AG09319 (cell line): ENCODE data around the gene MLN.

Experiments
- DNase-seq: peaks from one replicate; pipeline ENCODE4 v3.0.0-alpha.2; 2010; ENCODE audit warnings: low read depth; ENCODE audit errors: extremely low read depth
- TF ChIP-seq, protein P1 (sequence below): IDR thresholded peaks from 2 replicates; pipeline ENCODE4 v1.5.1; 2011; ENCODE audit warnings: low read depth, mild to moderate bottlenecking, inconsistent platforms, low read length, moderate library complexity

Gene MLN

DNA sequence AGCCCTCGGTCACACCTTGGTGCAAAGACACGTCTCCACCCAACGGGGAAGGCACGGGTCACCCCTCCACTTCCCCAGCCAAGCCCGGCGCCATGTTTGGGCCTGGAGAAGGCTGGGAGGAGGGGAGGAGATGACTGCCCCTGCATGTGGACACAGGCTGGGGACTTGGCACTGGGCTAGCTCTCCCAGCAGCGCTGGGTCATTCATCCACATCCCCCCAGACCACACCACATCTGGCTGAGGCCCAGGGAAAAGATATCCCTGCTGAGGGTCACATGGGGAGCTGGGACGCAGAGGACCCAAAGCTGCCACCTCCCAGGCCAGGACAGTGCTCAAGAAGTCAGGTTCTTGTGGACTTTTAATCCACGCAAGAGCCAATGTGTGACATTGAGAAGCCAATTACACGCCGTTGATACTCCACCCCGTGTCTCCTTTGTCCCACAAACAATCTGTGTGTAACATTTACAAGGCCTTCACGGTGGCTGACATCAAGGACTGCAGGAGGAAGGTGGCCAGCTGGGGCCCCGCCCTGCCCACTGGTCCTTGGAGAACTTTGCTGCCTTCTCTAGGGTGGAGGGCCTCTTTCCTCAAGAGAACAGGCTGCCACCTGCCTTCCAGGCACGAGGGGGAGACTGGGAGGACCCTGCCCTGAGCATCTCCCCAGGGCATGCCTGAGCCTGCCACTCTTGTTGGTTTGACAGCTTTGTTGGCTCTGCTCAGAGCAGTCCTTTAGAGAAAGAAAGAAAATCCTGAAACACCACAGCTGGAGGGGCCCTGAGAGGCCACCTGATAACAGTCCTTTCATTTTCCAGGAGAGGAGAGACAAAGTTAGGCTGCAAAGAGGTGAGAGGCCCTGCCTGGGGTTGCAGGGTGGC is 51.8 kb downstream of the MLN start:
- TF ChIP-seq, protein P1, sequence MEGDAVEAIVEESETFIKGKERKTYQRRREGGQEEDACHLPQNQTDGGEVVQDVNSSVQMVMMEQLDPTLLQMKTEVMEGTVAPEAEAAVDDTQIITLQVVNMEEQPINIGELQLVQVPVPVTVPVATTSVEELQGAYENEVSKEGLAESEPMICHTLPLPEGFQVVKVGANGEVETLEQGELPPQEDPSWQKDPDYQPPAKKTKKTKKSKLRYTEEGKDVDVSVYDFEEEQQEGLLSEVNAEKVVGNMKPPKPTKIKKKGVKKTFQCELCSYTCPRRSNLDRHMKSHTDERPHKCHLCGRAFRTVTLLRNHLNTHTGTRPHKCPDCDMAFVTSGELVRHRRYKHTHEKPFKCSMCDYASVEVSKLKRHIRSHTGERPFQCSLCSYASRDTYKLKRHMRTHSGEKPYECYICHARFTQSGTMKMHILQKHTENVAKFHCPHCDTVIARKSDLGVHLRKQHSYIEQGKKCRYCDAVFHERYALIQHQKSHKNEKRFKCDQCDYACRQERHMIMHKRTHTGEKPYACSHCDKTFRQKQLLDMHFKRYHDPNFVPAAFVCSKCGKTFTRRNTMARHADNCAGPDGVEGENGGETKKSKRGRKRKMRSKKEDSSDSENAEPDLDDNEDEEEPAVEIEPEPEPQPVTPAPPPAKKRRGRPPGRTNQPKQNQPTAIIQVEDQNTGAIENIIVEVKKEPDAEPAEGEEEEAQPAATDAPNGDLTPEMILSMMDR = no peak
- DNase-seq = no peak

DNA sequence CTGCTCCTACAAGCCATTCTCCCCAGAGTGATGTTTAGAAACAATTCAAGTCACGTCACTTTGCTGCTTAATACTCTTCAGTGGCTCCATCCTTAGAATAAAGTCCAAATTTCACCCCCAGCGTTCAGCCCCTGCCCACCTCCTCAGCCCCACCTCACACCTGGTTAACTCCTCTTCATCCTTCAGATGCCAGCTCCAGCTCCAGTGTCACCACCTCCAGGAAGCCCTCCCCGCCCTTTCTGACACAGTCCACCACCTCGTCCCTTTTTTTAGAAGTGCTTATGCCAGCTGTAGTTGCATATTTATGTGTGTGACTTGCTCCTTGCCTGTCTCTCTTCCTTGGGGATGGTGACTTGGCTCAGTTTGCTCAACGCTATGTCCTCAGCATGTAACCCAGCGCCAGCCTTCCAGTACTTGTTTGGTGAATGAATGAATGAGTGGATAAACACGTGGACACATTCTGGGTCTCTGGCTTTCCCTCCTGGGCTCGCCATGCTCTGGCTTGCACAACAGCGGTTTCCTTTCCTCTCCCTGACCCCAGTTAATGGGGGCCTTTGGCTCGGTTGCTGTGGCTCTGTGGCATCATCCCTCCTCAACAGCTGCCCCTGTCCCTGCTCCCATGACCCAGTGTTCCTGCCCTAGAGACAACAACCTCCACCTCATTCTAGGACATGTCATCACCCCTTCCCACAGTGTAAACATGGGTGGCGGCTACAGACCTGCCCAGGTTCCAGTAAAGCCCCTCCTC is 53.4 kb downstream of the MLN start:
- TF ChIP-seq, protein P1 = no peak
- DNase-seq = no peak

DNA sequence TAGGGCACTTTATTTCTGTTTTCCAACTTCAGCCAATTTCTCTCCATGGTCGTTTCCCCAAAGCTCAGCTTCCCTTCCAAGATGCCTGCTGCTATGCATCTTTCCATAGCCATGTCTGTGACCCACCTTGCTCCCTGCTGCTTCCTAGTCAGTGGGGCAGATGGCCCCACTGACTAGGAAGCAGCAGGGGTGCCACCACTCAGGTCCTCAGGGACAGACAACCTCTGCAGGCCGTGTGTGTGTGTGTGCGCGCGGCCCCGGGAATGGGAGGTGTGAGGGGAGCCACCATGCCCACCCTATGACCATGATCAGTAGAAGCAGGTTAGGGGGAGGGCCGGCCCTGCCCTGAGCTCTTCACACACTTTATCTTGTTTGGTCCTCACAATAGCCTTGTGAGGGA is 54.4 kb downstream of the MLN start:
- TF ChIP-seq, protein P1 = no peak
- no peak for DNase-seq

DNA sequence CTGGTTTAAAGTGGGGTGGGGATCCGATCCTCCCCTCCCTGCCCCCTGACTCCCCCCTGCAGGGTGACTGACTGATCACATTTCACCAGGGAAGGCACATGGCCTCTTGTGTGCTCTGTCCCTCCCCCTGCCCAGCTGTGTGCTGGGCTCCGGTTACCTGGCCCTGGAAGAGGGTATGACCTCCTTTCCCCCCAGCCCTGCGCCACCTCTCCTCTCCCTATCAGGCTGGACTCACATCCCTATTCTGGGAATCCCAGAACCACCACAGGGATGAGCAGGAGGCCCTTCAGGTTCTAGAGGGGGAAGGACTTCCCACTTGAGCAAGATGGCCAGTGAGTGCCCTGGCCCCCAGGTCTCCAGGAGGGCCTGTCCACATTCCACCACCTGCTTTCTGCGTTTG is 55.0 kb downstream of the MLN start:
- TF ChIP-seq, protein P1 = no peak
- DNase-seq = no peak

DNA sequence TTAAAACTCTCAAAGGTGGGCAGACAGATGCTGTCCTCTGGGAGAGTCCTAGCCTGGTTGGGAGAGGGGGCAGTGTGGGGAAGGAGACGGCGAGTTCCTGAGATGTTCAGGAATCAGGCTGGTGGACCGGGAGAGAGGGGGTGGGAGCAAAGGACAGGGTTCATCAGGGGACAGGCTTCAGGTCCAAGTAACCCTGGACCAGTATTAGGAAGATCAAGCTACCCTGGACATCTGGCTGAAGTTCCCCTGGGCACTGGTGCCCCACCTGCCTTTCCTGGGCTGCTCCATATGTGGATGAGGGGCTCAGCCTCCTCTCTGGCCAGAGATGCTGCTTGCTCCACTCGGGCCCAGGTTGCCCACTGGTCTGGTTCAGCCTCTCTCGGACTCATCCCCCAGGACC is 56.0 kb downstream of the MLN start:
- DNase-seq = no peak
- TF ChIP-seq, protein P1 = no peak

DNA sequence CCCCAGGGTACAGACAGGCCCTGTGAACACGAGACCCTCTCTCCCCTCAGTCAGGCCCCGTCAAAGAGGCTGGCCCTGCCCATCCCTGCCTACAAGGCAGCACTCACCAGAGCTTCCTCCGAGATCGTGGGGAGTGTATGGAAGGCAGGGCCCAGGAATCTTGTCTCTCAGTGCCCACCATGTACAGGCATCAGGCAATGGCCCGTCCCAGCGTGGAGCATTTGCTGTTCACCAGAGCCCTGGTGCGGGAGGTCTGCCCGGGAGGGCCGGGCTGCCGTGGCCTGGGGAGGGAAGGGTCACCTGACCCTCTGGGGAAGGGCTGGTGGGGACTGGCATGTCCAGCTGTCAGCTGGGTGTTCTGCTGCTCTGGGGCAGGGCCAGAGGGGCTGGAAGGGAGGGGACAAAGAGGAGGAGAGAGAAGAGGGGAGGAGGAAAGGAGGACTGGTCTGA is 57.1 kb downstream of the MLN start, which contains the start of gene IP6K3:
TSS of gene IP6K3 (minus strand) at position 255 of the 450 bp plus-strand sequence. CDS start 11,429 bp downstream, outside the sequence.
- DNase-seq = no peak
- TF ChIP-seq, protein P1 = no peak
